Pulmonary artery endothelial cell (primary cell): ENCODE results near the gene LIF. TPM values are rescaled to one million over a fixed set of nuclear protein-coding genes. Genes with fewer than 3 reads are reported as not detected.
A peak's percentile ranks its signal among the peaks of the same experiment; 100 is the strongest.

Experiments
- DNase-seq: peaks from one replicate; pipeline ENCODE4 v3.0.0-alpha.2; 2011; ENCODE audit warnings: low read depth, low spot score
- total RNA-seq: library from RNA; depleted of rRNA; stranded (reverse); fragments of >200 nt; gene quantifications from 2 replicates; pipeline ENCODE4 v1.2.3, GENCODE V29; 2014

The LIF gene
- total RNA-seq, 1 donor from 2014 or later = 0.66 TPM

DNA sequence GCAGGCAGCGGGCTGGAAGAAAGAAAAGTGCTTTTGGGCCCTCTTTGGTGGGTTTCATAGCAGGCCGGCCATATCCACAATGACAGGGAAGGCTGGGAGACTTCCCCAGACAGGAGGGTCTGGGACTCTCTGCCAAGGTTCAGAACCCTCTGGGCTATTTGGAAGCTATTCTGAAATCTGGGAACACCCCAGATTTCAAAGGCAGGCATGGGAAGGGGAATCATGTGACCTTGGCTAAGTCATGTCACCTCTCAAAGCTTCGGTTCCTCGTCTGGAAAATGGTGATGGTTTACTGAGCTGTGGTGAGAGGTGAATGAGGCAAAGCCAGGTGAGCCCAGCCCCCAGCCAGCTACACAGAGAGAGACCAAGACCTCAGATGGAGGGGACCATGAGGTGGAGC lies 38.1 kb upstream of the LIF start:
- DNase-seq = no peak

DNA sequence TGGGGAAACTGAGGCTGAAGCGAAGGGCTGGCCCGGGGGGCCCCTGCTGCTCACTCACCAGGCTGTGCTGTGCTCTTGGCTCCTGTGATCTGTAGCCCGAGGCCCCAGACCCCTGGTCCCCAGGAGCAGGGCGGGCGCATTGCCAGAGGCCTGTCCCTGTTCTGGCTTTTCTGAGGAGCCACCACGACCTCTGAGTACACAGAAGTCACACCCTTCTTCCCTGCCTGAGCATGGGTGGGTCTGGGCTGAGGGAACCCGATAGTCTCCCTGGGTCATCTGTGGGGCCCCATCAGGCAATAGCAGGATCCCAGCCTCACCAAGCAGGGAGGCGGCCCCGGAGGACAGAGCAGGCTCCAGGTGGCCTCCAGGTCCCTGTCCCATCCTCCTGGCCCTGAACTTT lies 37.6 kb upstream of the LIF start:
- DNase-seq = no peak

DNA sequence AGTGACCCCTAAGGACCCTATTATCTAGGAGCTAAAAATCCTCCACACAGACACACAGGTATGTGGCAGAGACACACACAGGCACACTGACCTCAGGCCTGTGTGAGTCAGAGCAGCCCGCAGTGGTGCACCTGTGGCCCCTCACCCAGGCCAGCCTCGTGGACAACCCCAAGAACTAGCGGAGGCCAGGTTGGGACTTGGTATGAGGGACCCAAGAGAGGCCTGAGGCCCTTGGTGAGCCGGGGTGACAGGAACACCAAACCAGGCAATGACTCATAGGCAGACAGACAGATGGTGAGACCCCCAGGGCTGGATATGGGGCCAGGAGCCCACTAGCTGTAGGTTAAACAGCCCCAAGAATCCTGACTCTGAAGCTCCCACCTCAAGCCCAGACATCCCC lies 36.8 kb upstream of the LIF start:
- DNase-seq = no peak

DNA sequence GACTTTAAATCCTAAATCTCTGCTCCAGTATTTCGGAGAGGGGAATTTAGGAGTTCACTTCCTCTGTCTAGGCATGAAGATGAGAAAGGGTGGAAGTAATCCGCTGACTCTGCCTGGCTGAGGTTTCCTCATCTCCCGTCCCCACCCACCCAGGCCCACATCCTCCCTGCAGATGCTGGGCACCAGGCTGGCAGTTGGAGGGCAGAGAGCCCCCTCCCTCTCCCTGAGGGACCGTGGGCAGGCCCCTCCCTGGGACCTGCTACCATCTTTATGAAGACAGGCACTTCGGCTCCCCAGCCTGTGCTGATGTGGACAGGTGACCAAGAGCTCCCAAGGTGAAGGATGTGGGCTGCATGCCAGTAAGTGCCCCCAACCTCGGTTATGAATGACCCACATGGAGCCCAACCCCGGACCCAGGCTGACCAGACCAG lies 36.1 kb upstream of the LIF start:
- no peak for DNase-seq

DNA sequence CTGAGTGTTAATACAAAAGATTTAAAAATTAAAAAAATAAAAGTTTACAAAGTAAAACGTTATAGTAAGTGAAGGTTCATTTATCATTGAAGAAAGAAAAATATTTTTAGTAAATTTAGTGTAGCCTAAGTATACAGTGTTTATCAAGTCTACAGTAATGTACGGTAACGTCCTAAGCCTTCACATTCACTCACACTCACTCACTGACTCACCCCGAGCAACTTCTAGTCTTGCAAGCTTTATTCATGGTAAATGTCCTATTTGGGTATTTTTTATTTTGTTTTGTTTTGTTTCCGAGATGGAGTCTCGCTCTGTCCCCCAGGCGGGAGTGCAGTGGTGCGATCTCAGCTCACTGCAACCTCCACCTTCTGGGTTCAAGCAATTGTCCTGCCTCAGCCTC lies 33.9 kb upstream of the LIF start:
- DNase-seq = no peak

DNA sequence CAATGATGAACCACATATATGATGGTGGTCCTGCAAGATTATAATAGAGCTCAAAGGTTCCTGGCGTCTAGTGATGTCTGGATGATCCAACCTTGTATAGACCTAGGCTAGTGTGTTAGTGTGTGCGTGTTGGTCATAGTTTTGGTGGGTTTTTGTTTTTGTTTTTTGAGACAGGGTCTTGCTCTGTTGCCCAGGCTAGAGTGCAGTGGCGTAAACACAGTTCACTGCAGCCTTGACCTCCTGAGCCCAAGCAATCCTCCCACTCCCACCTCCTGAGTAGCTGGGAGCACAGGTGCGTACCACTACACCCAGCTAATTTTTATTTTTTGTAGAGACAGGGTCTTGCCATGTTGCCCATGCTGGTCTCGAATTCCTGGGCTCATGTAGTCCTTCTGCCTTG lies 33.4 kb upstream of the LIF start:
- DNase-seq = no peak

DNA sequence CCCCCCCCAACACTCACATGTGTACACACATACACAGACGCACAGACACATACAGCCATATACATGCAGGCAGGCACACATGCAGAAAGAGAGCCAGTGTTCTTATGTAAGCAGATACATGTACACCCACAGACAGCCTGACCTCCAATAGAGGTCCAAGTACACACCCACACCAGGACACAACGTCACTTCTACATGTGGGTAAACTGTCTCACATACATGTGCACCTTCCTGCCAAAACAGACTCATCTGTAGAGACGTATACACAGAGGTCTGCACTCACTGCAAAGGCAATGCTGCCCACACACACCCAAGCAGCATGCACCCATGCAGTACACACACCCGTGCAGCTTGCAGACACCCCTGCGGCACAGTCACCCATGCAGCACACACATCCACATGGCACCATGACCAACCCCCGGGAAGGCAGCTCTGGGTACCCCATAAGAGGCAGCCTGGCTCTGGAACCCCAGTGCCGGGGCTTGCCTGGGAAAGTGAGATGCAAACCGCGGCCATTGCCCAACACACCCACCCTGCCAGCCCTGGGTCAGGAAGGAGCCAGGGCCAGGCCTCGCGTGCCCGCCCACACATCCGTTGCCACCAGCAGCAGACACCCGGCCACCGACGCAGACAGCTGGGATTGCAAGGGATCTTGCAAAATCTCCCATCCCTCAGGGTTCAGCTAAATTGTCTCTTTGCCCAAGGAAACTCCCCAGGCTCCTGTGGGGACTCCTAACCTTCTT lies 32.7 kb upstream of the LIF start:
- no peak for DNase-seq

DNA sequence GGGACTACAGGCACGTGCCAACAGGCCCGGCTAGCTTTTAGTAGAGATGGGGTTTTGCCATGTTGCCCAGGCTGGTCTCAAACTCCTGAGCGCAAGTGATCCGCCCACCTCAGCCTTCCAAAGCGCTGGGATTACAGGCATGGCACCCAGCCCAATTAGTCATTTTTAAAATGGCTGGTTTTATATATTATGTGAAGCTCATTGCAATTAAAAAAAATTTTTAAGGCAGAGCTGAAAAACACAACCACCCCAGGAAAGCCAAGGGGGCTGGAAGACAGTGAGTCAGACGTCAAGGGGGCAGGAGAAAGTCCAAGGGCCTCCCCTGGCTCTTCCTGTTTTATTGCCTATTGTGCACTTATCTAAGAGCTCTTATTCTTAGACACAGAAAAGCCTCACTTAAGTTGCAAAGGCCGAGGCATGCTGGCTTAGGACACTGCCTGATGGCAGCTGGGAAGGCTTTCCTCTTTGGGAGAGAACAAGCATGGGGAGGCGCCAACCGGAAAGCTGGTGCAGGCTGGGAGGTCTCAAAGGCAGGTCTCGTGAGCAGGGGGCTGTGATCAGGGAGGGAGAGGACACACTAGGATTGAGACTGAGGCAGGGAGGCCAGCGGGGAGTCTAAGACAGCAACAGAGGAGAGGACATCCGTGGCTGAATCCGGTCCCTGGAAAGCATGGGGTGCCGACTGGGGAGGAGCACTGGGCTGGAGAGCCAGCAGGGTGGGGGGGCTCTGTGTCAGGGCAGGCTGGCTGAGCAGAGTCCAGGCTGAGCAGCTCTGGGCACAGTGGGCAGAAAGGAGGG lies 31.2 kb upstream of the LIF start:
- peak; percentile 68 for DNase-seq

DNA sequence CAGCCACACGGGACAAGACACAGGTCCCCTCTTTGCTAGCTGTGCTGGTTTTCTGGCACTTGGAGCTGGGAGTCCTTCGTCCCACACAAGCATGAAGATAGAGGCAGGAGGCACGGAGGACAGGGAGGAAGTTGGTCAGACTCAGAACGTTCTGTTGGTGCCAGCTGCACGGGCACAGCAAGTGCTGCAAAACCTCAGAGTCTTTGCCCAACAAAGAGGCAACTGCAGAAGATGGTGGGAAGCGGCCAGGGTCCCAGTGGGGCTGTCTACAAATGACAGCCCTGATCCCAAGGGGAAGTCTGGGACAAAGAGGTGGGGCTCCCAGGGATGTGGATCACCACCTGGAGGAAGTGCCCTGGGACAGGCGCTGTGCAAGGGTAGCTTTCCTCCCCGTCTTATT lies 29.5 kb upstream of the LIF start:
- DNase-seq = no peak

DNA sequence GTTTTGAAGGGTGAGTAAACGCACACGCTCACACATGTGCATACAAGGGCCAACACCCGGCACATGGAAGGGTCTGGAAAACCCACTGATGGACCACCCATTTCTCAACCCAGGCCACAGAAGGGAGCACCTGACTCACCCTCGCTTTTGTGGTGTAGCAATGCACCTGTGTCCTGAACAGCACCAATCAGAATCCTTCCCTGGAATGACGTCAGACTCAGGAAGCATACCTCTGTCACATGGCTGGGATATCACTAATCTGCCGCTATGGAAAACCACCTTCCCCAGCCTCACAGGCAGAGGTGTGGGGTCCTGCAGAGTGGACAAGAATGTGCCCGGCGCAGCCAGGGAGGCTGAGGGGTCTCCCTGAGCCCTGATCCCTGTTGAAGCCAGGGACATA lies 29.1 kb upstream of the LIF start:
- DNase-seq = no peak

DNA sequence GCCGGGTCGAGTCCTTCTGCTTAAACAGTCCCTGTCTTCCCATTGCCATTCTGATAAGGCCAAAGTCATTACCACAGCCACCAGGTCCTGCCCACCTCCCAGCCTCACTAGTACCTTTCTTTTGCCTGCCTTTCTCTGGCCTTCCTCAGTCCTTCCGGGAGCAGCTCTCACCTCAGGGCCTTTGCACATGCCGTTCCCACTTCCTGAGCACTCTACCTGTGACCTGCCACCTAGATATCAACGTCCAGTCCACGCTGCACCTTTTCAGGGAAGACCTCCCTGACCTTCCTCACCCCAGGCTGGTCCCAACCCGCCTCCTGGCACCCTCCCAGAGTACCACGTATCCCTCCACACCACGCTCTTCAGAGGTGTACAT lies 27.9 kb upstream of the LIF start:
- DNase-seq = no peak

DNA sequence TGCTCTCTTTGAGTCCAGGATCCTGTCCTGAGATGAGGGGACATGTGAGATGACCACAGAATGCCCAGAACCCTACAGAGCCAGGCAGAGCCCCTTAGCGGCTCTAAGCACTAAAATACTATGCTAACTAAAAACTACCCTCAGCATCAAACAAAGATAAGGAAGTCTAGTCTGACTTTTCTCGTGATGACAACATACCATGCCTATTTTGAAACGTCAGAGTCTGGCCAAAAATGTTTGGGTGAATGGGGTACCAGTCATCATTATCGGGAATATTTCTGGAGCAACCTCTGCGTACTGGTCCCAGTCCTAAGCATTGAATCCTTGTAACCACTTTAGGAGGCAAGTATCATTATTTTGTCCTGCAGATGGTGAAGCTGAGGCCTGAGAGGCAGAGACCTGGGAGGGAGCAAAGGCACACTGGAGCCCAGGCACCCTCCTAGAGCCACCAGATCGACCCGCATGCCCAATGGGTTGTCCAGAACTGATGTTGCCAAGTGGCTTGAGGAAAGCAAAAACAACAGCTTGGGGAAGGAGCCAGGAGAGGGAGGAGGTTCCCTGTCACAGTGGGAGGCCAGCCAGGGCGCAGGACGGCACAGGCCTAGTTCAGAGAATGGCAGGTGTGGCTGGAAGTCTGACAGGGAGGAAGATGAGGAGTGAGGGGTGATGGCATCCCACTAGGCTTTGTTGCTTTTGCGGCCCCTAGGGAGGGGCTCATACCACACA lies 27.3 kb upstream of the LIF start:
- DNase-seq = no peak

DNA sequence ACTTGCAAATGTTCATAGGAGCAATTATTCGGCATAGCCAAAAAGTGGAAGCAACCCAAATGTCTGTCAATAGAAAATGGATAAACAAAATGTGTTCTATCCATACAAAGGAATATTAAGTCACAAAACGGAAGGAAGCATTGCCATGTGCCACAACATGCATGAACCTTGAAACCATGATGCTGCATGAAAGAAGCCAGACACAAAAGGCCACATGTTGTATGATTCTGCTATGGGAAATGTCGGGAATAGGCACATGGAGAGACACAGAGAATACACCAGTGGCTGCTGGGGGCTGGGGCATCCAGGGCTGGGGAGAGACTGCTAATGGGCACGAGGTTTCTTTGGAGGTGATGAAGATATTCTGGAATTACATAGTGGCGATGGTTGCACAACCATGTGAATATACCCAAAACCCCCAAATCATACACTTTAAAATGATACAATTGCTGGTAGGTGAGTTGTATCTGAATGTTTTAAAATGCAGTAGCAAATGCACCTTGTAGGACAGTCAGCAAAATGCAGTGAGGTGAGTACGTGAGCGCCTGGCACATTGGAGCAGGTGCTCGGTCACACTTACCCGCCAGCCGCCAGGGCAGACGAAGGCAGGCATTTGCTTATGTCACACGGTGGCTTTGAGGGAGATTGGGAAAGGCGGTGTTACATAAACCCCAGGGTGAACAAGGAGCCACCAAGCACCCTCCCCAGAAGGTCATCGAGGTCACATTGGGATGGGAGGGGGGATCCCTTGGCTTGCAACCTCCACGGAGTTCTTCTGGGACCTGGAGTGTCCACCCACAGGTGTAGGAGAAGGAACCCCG lies 26.4 kb upstream of the LIF start:
- DNase-seq = no peak

DNA sequence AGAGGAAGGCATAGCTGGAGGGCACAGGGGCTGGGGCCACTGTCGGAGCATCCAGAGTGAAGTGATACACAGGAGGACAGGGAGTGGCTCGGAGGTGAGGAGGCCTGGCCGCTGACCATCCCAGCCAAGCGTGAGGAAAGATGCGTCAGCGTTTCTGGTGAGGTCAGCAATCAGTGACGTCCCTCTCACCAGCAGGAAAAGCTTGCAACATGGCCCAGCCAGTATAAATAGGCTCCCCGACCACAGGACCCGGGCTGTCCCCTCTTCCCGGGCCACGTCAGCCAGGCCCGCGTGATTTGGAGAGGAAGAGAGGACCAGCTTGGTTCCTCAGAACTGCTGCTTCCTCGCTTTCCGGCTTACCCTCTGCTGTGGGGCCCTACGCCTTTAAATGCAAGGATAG lies 24.3 kb upstream of the LIF start:
- DNase-seq = no peak

DNA sequence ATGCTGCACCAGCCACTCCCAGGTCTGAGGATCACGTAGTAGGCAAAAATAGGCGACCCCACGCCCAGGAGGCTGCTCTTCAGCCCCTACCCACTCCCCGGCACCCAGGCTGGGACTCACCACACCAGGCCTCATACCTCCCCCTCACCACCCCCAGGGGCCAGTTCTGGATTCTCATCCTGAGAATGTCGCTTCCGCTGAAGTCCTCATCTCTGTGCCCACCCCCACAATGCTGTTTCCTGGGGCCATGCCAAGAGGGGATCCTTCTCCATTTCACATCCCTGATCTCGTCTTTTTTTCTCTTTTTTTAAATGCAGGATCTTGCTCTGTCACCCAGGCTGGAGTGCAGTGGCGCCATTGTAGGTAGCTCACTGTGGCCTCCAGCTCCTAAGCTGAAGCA lies 21.8 kb upstream of the LIF start:
- DNase-seq = no peak

DNA sequence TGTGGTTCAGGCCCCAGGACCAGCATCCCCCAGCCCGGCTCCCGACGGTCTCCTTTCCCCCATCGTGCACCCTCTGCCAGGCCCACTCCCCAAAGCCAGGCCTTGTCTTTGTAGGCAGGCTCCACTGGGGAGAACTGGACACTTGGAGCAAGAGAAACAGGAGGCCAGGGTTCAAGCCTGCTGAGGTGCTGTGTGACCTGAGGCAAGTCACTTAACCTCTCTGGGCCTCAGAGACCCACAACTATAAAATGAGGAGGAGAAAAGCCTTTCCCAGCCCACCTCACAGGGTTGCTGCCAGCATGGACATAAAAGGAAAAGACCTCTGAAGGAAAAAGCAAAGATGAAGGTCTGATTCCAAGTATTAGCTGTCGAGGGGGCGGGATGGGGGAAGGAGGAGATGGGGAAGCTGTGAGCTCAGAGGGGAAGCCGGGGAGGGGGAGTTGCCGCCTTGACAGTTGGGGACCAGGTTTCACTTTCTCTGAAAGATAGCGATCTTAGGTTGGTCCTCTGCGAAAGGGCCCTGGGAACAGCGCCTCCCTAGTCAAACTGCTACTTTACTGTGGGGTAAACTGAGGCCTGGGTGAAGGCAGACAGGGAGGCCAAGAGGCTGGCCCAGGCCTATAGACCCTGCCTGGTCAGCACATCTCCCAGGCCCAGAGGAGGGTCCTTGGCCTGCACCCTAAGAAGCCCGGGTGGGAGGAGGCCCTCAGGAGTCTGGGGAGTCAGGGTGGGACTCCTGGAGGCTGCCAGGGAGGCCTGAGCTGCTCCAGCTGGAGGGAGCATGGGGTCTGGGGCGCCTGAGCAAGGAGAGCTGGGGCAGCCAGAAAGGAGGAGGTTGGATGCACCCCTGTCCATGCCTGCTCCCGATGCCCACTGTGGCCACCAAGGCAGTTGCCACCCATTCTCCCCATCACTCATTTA lies 21.1 kb upstream of the LIF start:
- no peak for DNase-seq

DNA sequence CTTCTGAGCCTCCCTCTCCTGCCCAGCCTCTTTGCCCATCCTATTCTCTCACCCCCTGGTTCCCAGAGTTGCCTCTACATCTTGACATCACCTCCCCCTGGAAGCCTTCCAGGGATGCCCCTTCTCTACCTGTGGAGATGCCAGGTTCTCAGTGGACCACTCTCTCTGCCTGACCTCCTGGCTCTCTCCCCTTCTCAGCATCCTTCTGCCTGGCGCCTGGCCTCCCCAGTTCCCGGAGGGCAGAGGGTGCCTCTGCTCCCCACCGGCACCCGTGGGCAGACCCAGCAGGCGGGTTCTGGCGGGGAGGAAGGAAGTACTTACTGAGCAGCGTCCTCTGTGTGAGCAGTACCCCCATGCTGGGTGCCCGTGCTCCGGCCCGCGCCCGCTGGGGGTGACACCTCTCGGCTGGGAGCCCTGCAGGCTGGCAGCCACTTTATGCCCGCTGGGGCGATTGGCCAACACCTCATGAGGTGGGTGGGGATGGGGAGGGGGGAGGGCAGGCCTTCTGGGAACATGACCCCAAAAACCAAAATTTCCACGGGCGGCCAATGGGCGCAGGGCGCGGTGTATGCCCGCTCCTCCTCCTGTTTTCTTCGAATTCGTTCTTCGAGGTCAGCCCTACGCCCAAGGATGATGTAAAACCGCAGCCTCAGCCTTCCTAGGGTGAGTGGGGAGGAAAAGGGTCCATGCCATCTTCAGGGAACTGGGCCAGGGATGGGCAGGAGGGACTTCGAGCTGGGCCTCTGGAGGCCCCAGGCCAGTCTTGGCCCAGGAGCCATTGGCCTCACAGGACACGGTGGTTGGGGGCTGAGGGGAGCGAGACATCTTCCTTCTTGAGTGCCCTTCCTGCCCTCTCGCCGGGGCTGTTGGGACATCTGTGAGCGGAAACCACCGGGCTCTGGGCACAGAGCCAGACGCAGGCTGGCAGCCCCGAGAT lies 20.2 kb upstream of the LIF start, which contains the start of gene OSM:
OSM (minus strand) TSS at position 407 of the 937 bp plus-strand sequence; CDS start at position 355, 52 bp downstream.
- no peak for DNase-seq

DNA sequence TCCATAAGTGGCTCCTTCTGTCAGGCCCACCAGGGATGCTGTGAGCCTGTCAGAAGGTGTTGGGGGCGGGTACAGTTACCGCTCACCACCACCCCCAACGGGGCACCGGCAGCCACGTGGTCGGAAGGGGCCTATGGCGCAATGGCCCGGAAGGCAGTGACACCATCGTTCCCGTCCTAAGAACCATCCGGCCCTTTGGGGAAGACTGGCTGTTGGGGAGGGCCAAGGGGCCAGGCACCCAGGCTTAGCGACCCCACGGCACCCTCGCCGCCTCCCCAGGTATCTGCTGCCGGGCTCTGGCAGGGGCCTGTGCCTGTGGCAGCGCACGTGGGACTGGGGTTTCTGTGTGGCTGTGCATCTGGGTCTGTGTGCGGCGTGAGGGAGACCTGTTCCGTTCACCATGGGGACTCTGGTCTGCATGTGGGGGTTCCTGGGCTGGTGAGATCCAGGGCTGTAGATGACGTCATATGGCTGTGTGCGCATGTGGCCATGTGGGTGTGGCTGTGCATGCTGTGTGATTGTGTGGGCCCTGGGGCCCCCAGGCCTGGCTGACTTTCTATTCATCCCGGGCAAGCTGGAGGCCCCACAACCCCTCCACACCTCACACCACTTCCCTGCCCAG lies 19.4 kb upstream of the LIF start:
- no peak for DNase-seq
